SK-N-SH treated with all-trans-retinoic acid at 6 μM for 48 hours (cell line): Measurements from ENCODE around the gene HS1BP3.

Experiments
- BACH2 ChIP-seq: fragments of 250-450 bp; sonication (Bioruptor Pico); IDR thresholded peaks from 2 replicates; pipeline ENCODE4 v1.9.0; 2021; ENCODE audit warnings: mild to moderate bottlenecking, borderline replicate concordance
- CREB5 ChIP-seq: fragments of 250-450 bp; sonication (Bioruptor Pico); IDR thresholded peaks from 2 replicates; pipeline ENCODE4 v1.5.1; 2020; ENCODE audit warnings: low read depth, mild to moderate bottlenecking, moderate library complexity
- CSRNP3 ChIP-seq: fragments of 250-450 bp; sonication (Bioruptor Pico); IDR thresholded peaks from 2 replicates; pipeline ENCODE4 v1.5.1; 2021; ENCODE audit warnings: mild to moderate bottlenecking, moderate library complexity
- PATZ1 ChIP-seq: fragments of 250-450 bp; sonication (Bioruptor Pico); IDR thresholded peaks from 2 replicates; pipeline ENCODE4 v1.8.0; 2020; ENCODE audit warnings: mild to moderate bottlenecking, moderate library complexity, borderline replicate concordance
- PPARA ChIP-seq: fragments of 250-450 bp; sonication (Bioruptor Pico); IDR thresholded peaks from 2 replicates; pipeline ENCODE4 v1.5.0; 2020; ENCODE audit warnings: mild to moderate bottlenecking, borderline replicate concordance
- RARB ChIP-seq: fragments of 250-450 bp; sonication (Bioruptor Pico); IDR thresholded peaks from 2 replicates; pipeline ENCODE4 v1.8.0; 2021; ENCODE audit warnings: mild to moderate bottlenecking, moderate library complexity
- ZC3H10 ChIP-seq: fragments of 250-450 bp; sonication (Bioruptor Pico); IDR thresholded peaks from 2 replicates; pipeline ENCODE4 v1.5.1; 2021; ENCODE audit warnings: mild to moderate bottlenecking, moderate library complexity
- ZFP3 ChIP-seq: fragments of 250-450 bp; sonication (Bioruptor Pico); IDR thresholded peaks from 2 replicates; pipeline ENCODE4 v1.5.0; 2020; ENCODE audit warnings: mild to moderate bottlenecking, moderate library complexity
- ZFP30 ChIP-seq: fragments of 450-650 bp; formaldehyde crosslinking; IDR thresholded peaks from 2 replicates; pipeline ENCODE4 v1.5.0; 2022; ENCODE audit warnings: mild to moderate bottlenecking, moderate library complexity
- ZNF565 ChIP-seq: fragments of 450-650 bp; formaldehyde crosslinking; conservative IDR thresholded peaks from 2 replicates; pipeline ENCODE4 v1.5.0; 2020; ENCODE audit warnings: low read depth, mild to moderate bottlenecking, moderate library complexity
- ZNF70 ChIP-seq: fragments of 450-650 bp; formaldehyde crosslinking; IDR thresholded peaks from 2 replicates; pipeline ENCODE4 v1.5.0; 2020; ENCODE audit warnings: mild to moderate bottlenecking, moderate library complexity

DNA sequence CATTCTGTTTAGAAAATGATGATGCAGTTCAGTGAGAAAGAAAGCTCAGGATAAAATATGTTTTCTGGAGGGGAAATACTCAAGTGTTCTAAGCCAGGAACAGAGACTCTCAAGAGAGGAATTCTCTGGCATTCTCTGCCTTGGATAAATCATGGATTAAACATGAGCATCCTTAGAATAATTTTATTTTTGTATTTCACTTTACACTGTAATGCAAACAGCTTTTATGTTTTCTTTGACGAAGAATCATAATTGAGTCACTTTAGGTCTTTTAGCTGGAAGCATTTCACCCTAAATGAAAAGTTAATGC, 27.1 kb upstream of the HS1BP3 start:
- TF ChIP-seq CREB5 (CRISPR knock-in tag) = no peak
- no peak for TF ChIP-seq ZC3H10 (CRISPR knock-in tag)
- TF ChIP-seq ZFP30 (CRISPR knock-in tag) = no peak
- TF ChIP-seq CSRNP3 (CRISPR knock-in tag) = no peak
- no peak for TF ChIP-seq PATZ1 (CRISPR knock-in tag)
- TF ChIP-seq BACH2 (CRISPR knock-in tag) = no peak
- no peak for TF ChIP-seq ZNF565 (CRISPR knock-in tag)
- TF ChIP-seq PPARA (CRISPR knock-in tag) = no peak
- TF ChIP-seq ZFP3 (CRISPR knock-in tag) = no peak
- TF ChIP-seq RARB (CRISPR knock-in tag) = no peak
- no peak for TF ChIP-seq ZNF70 (CRISPR knock-in tag)
